GM19455 (cell line): ENCODE results near the gene ATL2.
"Not testable (repeated sequence)": the region's sequence is repeated elsewhere in the genome, so short reads cannot be mapped to it uniquely, and the experiment has no call there.

Experiments
- ATAC-seq: cut with Tn5 transposase; IDR thresholded peaks from one replicate; pipeline ENCODE4 v1.9.1; 2021; ENCODE audit not compliant: unreplicated experiment

The ATL2 gene

GRCh38 chr2:38277245-38278116 is 99.6 kb downstream of the ATL2 start:
- ATAC-seq = no peak

- no peak for ATAC-seq
These were observed 102.5 kb downstream of the ATL2 start for GRCh38 chr2:38274286-38275276.

- no peak for ATAC-seq
These were observed 105.4 kb downstream of the ATL2 start for GRCh38 chr2:38271697-38272096.

GRCh38 chr2:38269421-38269820 is 107.7 kb downstream of the ATL2 start:
- ATAC-seq = no peak

GRCh38 chr2:38268691-38269327 is 108.3 kb downstream of the ATL2 start:
- no peak for ATAC-seq

- no peak for ATAC-seq
These were observed 109.1 kb downstream of the ATL2 start for GRCh38 chr2:38268001-38268400.

GRCh38 chr2:38267270-38267925 is 109.7 kb downstream of the ATL2 start:
- no peak for ATAC-seq

GRCh38 chr2:38266382-38267061 is 110.6 kb downstream of the ATL2 start:
- ATAC-seq = no peak

- no peak for ATAC-seq
These were observed 111.6 kb downstream of the ATL2 start for GRCh38 chr2:38265461-38265860.

- no peak for ATAC-seq
These were observed 112.5 kb downstream of the ATL2 start for GRCh38 chr2:38264396-38265221.

- no peak for ATAC-seq
These were observed 113.8 kb downstream of the ATL2 start for GRCh38 chr2:38263293-38263692.

GRCh38 chr2:38262069-38262871 is 114.8 kb downstream of the ATL2 start:
- no peak for ATAC-seq

- no peak for ATAC-seq
These were observed 115.5 kb downstream of the ATL2 start for GRCh38 chr2:38261569-38262068.

GRCh38 chr2:38260972-38261371 is 116.1 kb downstream of the ATL2 start:
- ATAC-seq = no peak

- no peak for ATAC-seq
These were observed 116.6 kb downstream of the ATL2 start for GRCh38 chr2:38260469-38260868.

- no peak for ATAC-seq
These were observed 117.8 kb downstream of the ATL2 start for GRCh38 chr2:38259311-38259710.

- ATAC-seq = not testable (repeated sequence)
These were observed 119.4 kb downstream of the ATL2 start for GRCh38 chr2:38257680-38258079.

GRCh38 chr2:38256610-38257009 is 120.5 kb downstream of the ATL2 start:
- ATAC-seq = no peak
